Measurements from ENCODE around the gene TNFSF13.
A peak's percentile ranks its signal among the peaks of the same experiment; 100 is the strongest.

The TNFSF13 gene

GRCh38 chr17:7551396-7551795 lies 7.2 kb upstream of the TNFSF13 start:
- H3K27me3 ChIP-seq (ENCODE audit: control insufficient read depth in 5 of 5, insufficient read depth in 4 of 5, low read length in 5 of 5) = no peaks in the 10 kb centered on the region
- no peak overlapping the region for H3K9ac ChIP-seq (ENCODE audit: low read length in 5 of 5)
- H3K4me3 ChIP-seq (ENCODE audit: low read depth in 1 of 5, low read length in 5 of 5) = no peak overlapping the region
- H3K36me3 ChIP-seq (ENCODE audit: control insufficient read depth in 5 of 5, insufficient read depth in 5 of 5, low read length in 5 of 5) = peaks cover 0 to 23% (median 14%) of the 10 kb centered on the region in 5 donors
- peaks cover 6 to 42% (median 23%) of the 10 kb centered on the region in 5 donors for H3K4me1 ChIP-seq (ENCODE audit: control insufficient read depth in 5 of 5, insufficient read depth in 5 of 5, low read length in 5 of 5)
- H3K9me3 ChIP-seq (ENCODE audit: control insufficient read depth in 5 of 5, low read length in 5 of 5) = no peaks in the 10 kb centered on the region
- H3K27ac ChIP-seq (ENCODE audit: low read depth, low read length) = no peak overlapping the region

- Histone ChIP-seq H3K9me3 (ENCODE audit: control insufficient read depth in 5 of 5, low read length in 5 of 5) (no peaks in the 10 kb centered on the region), H3K36me3 (ENCODE audit: control insufficient read depth in 5 of 5, insufficient read depth in 5 of 5, low read length in 5 of 5) (peaks cover 0 to 23% (median 14%) of the 10 kb centered on the region in 5 donors), H3K4me3 (ENCODE audit: low read depth in 1 of 5, low read length in 5 of 5) (no peak overlapping the region), H3K4me1 (ENCODE audit: control insufficient read depth in 5 of 5, insufficient read depth in 5 of 5, low read length in 5 of 5) (peaks cover 9 to 53% (median 33%) of the 10 kb centered on the region in 5 donors), H3K9ac (ENCODE audit: low read length in 5 of 5) (peak overlapping the region in 1 of 5 donors; percentile 35), H3K27me3 (ENCODE audit: control insufficient read depth in 5 of 5, insufficient read depth in 4 of 5, low read length in 5 of 5) (no peaks in the 10 kb centered on the region), H3K27ac (ENCODE audit: low read depth, low read length) (no peak overlapping the region)
These were observed 5.9 kb upstream of the TNFSF13 start for GRCh38 chr17:7552621-7553051.

- H3K4me1 ChIP-seq (ENCODE audit: control insufficient read depth in 5 of 5, insufficient read depth in 5 of 5, low read length in 5 of 5) = peaks cover 12 to 57% (median 37%) of the 10 kb centered on the region in 5 donors
- no peak overlapping the region for H3K9ac ChIP-seq (ENCODE audit: low read length in 5 of 5)
- H3K27ac ChIP-seq (ENCODE audit: low read depth, low read length) = no peak overlapping the region
- no peaks in the 10 kb centered on the region for H3K9me3 ChIP-seq (ENCODE audit: control insufficient read depth in 5 of 5, low read length in 5 of 5)
- peaks cover 0 to 23% (median 14%) of the 10 kb centered on the region in 5 donors for H3K36me3 ChIP-seq (ENCODE audit: control insufficient read depth in 5 of 5, insufficient read depth in 5 of 5, low read length in 5 of 5)
- H3K4me3 ChIP-seq (ENCODE audit: low read depth in 1 of 5, low read length in 5 of 5) = no peak overlapping the region
- H3K27me3 ChIP-seq (ENCODE audit: control insufficient read depth in 5 of 5, insufficient read depth in 4 of 5, low read length in 5 of 5) = no peaks in the 10 kb centered on the region
These were observed 5.2 kb upstream of the TNFSF13 start for GRCh38 chr17:7553356-7553755.

- Histone ChIP-seq H3K27ac (ENCODE audit: low read depth, low read length) (no peak overlapping the region), H3K9ac (ENCODE audit: low read length in 5 of 5) (no peak overlapping the region), H3K9me3 (ENCODE audit: control insufficient read depth in 5 of 5, low read length in 5 of 5) (no peaks in the 10 kb centered on the region), H3K4me3 (ENCODE audit: low read depth in 1 of 5, low read length in 5 of 5) (no peak overlapping the region), H3K4me1 (ENCODE audit: control insufficient read depth in 5 of 5, insufficient read depth in 5 of 5, low read length in 5 of 5) (peaks cover 8 to 59% (median 40%) of the 10 kb centered on the region in 5 donors), H3K27me3 (ENCODE audit: control insufficient read depth in 5 of 5, insufficient read depth in 4 of 5, low read length in 5 of 5) (no peaks in the 10 kb centered on the region), H3K36me3 (ENCODE audit: control insufficient read depth in 5 of 5, insufficient read depth in 5 of 5, low read length in 5 of 5) (peaks cover 0 to 27% (median 14%) of the 10 kb centered on the region in 5 donors)
These were observed 3.1 kb upstream of the TNFSF13 start for GRCh38 chr17:7555320-7555948.

- no peaks in the 10 kb centered on the region for H3K27me3 ChIP-seq (ENCODE audit: control insufficient read depth in 5 of 5, insufficient read depth in 4 of 5, low read length in 5 of 5)
- H3K9me3 ChIP-seq (ENCODE audit: control insufficient read depth in 5 of 5, low read length in 5 of 5) = no peaks in the 10 kb centered on the region
- H3K4me1 ChIP-seq (ENCODE audit: control insufficient read depth in 5 of 5, insufficient read depth in 5 of 5, low read length in 5 of 5) = peaks cover 8 to 66% (median 50%) of the 10 kb centered on the region in 5 donors
- H3K36me3 ChIP-seq (ENCODE audit: control insufficient read depth in 5 of 5, insufficient read depth in 5 of 5, low read length in 5 of 5) = peaks cover 0 to 15% (median 5%) of the 10 kb centered on the region in 5 donors
- H3K4me3 ChIP-seq (ENCODE audit: low read depth in 1 of 5, low read length in 5 of 5) = no peak overlapping the region
- H3K27ac ChIP-seq (ENCODE audit: low read depth, low read length) = no peak overlapping the region
- peak overlapping the region in 1 of 5 donors; percentile 76 for H3K9ac ChIP-seq (ENCODE audit: low read length in 5 of 5)
These were observed 1.9 kb upstream of the TNFSF13 start for GRCh38 chr17:7556627-7557026.

- Histone ChIP-seq H3K27me3 (ENCODE audit: control insufficient read depth in 5 of 5, insufficient read depth in 4 of 5, low read length in 5 of 5) (no peaks in the 10 kb centered on the region), H3K36me3 (ENCODE audit: control insufficient read depth in 5 of 5, insufficient read depth in 5 of 5, low read length in 5 of 5) (peaks cover 0 to 15% (median 5%) of the 10 kb centered on the region in 5 donors), H3K27ac (ENCODE audit: low read depth, low read length) (peak overlapping the region; percentile 94), H3K4me3 (ENCODE audit: low read depth in 1 of 5, low read length in 5 of 5) (peak overlapping the region in 1 of 5 donors; percentile 79), H3K4me1 (ENCODE audit: control insufficient read depth in 5 of 5, insufficient read depth in 5 of 5, low read length in 5 of 5) (peaks cover 8 to 69% (median 51%) of the 10 kb centered on the region in 5 donors), H3K9me3 (ENCODE audit: control insufficient read depth in 5 of 5, low read length in 5 of 5) (no peaks in the 10 kb centered on the region), H3K9ac (ENCODE audit: low read length in 5 of 5) (peak overlapping the region; percentile 76 to 88 (median 81))
These were observed 1.3 kb upstream of the TNFSF13 start for GRCh38 chr17:7557147-7557764.

- peaks cover 11 to 76% (median 58%) of the 10 kb centered on the region in 5 donors for H3K4me1 ChIP-seq (ENCODE audit: control insufficient read depth in 5 of 5, insufficient read depth in 5 of 5, low read length in 5 of 5)
- H3K9ac ChIP-seq (ENCODE audit: low read length in 5 of 5) = peak overlapping the region; percentile 76 to 88 (median 81)
- no peaks in the 10 kb centered on the region for H3K27me3 ChIP-seq (ENCODE audit: control insufficient read depth in 5 of 5, insufficient read depth in 4 of 5, low read length in 5 of 5)
- peak overlapping the region; percentile 94 for H3K27ac ChIP-seq (ENCODE audit: low read depth, low read length)
- peak overlapping the region; percentile 55 to 79 (median 77) for H3K4me3 ChIP-seq (ENCODE audit: low read depth in 1 of 5, low read length in 5 of 5)
- H3K9me3 ChIP-seq (ENCODE audit: control insufficient read depth in 5 of 5, low read length in 5 of 5) = no peaks in the 10 kb centered on the region
- peaks cover 0 to 15% (median 5%) of the 10 kb centered on the region in 5 donors for H3K36me3 ChIP-seq (ENCODE audit: control insufficient read depth in 5 of 5, insufficient read depth in 5 of 5, low read length in 5 of 5)
These were observed 591 bp upstream of the TNFSF13 start for GRCh38 chr17:7557775-7558543.

GRCh38 chr17:7559320-7560171 lies 996 bp downstream of the TNFSF13 start:
- Histone ChIP-seq H3K9me3 (ENCODE audit: control insufficient read depth in 5 of 5, low read length in 5 of 5) (no peaks in the 10 kb centered on the region), H3K27me3 (ENCODE audit: control insufficient read depth in 5 of 5, insufficient read depth in 4 of 5, low read length in 5 of 5) (no peaks in the 10 kb centered on the region), H3K4me1 (ENCODE audit: control insufficient read depth in 5 of 5, insufficient read depth in 5 of 5, low read length in 5 of 5) (peaks cover 11 to 80% (median 68%) of the 10 kb centered on the region in 5 donors), H3K36me3 (ENCODE audit: control insufficient read depth in 5 of 5, insufficient read depth in 5 of 5, low read length in 5 of 5) (peaks cover 0 to 19% (median 6%) of the 10 kb centered on the region in 5 donors), H3K27ac (ENCODE audit: low read depth, low read length) (peak overlapping the region; percentile 97), H3K4me3 (ENCODE audit: low read depth in 1 of 5, low read length in 5 of 5) (peak overlapping the region; percentile 55 to 79 (median 72)), H3K9ac (ENCODE audit: low read length in 5 of 5) (peak overlapping the region in 4 of 5 donors; percentile 63 to 88 (median 81))

Data from subcutaneous abdominal adipose tissue (tissue), 5 donors.